Retinal pigment epithelial cell (primary cell): ENCODE results near the gene CARTPT.

Experiments used
- DNase-seq: peaks from one replicate; pipeline ENCODE4 v3.0.0-alpha.2; 2010; ENCODE audit warnings: low read depth
- H3K4me3 ChIP-seq: 2 replicates; pipeline ENCODE4 v1.5.1; 2011; ENCODE audit warnings: mild to moderate bottlenecking, low read length, control low read depth, moderate library complexity
- CTCF ChIP-seq: conservative IDR thresholded peaks from 2 replicates; pipeline ENCODE4 v1.5.1; 2011; ENCODE audit warnings: low read depth, low read length, control low read depth, inconsistent platforms

CARTPT gene

GRCh38 chr5:71701407-71701806 is 17.7 kb upstream of the CARTPT start:
- DNase-seq: no peak
- TF ChIP-seq CTCF: no peak
- H3K4me3 ChIP-seq: no peak overlapping the region

- H3K4me3 ChIP-seq: no peak overlapping the region
- no peak for TF ChIP-seq CTCF
Observed at GRCh38 chr5:71703941-71704340, 15.1 kb upstream of the CARTPT start.

GRCh38 chr5:71705421-71705820 is 13.7 kb upstream of the CARTPT start:
- no peak overlapping the region for H3K4me3 ChIP-seq
- no peak for TF ChIP-seq CTCF
- no peak for DNase-seq

More at GRCh38 chr5:71703941-71704340, 15.1 kb upstream of the CARTPT start:
- no peak for DNase-seq

GRCh38 chr5:71706906-71707305 is 12.2 kb upstream of the CARTPT start:
- no peak for TF ChIP-seq CTCF
- no peak overlapping the region for H3K4me3 ChIP-seq

GRCh38 chr5:71711610-71712009 is 7.5 kb upstream of the CARTPT start:
- no peak for DNase-seq
- no peak overlapping the region for H3K4me3 ChIP-seq
- no peak for TF ChIP-seq CTCF

More at GRCh38 chr5:71706906-71707305, 12.2 kb upstream of the CARTPT start:
- DNase-seq: no peak

GRCh38 chr5:71714911-71715310 is 4.2 kb upstream of the CARTPT start:
- no peak overlapping the region for H3K4me3 ChIP-seq
- DNase-seq: no peak
- no peak for TF ChIP-seq CTCF

GRCh38 chr5:71727978-71728377 is 8.9 kb downstream of the CARTPT start:
- no peak for DNase-seq
- no peak for TF ChIP-seq CTCF
- no peak overlapping the region for H3K4me3 ChIP-seq
